GM18868 (cell line): ENCODE measurements around the gene DOK6.

Source experiments
- ATAC-seq: cut with Tn5 transposase; IDR thresholded peaks from one replicate; pipeline ENCODE4 v1.9.1; 2021; ENCODE audit warnings: mild to moderate bottlenecking, moderate library complexity; ENCODE audit not compliant: unreplicated experiment

The DOK6 gene

GRCh38 chr18:69531973-69532372 lies 131.3 kb downstream of the DOK6 start:
- ATAC-seq, result no peak

GRCh38 chr18:69537183-69537582 lies 136.5 kb downstream of the DOK6 start:
- ATAC-seq, result no peak

GRCh38 chr18:69538849-69539248 lies 138.2 kb downstream of the DOK6 start:
- no peak for ATAC-seq

- no peak for ATAC-seq
Measured at GRCh38 chr18:69539404-69539803, 138.7 kb downstream of the DOK6 start.

GRCh38 chr18:69556228-69556627 lies 155.5 kb downstream of the DOK6 start:
- no peak for ATAC-seq

- ATAC-seq, result no peak
Measured at GRCh38 chr18:69557282-69557681, 156.6 kb downstream of the DOK6 start.

GRCh38 chr18:69558052-69558451 lies 157.4 kb downstream of the DOK6 start:
- no peak for ATAC-seq

GRCh38 chr18:69559604-69560003 lies 158.9 kb downstream of the DOK6 start:
- ATAC-seq, result no peak

- ATAC-seq, result no peak
Measured at GRCh38 chr18:69564602-69565001, 163.9 kb downstream of the DOK6 start.

GRCh38 chr18:69567813-69568488 lies 167.3 kb downstream of the DOK6 start:
- no peak for ATAC-seq

- no peak for ATAC-seq
Measured at GRCh38 chr18:69569133-69569532, 168.4 kb downstream of the DOK6 start.

GRCh38 chr18:69574401-69574800 lies 173.7 kb downstream of the DOK6 start:
- no peak for ATAC-seq

- ATAC-seq, result peak; percentile 92
Measured at GRCh38 chr18:69580107-69580506, 179.4 kb downstream of the DOK6 start.

- no peak for ATAC-seq
Measured at GRCh38 chr18:69584429-69584828, 183.7 kb downstream of the DOK6 start.

GRCh38 chr18:69585696-69586095 lies 185.0 kb downstream of the DOK6 start:
- no peak for ATAC-seq

GRCh38 chr18:69586537-69586936 lies 185.8 kb downstream of the DOK6 start:
- ATAC-seq, result no peak

GRCh38 chr18:69588301-69588700 lies 187.6 kb downstream of the DOK6 start:
- no peak for ATAC-seq

- no peak for ATAC-seq
Measured at GRCh38 chr18:69590150-69590549, 189.5 kb downstream of the DOK6 start.

GRCh38 chr18:69596345-69596744 lies 195.7 kb downstream of the DOK6 start:
- ATAC-seq, result no peak

- no peak for ATAC-seq
Measured at GRCh38 chr18:69597561-69597960, 196.9 kb downstream of the DOK6 start.

GRCh38 chr18:69599377-69599776 lies 198.7 kb downstream of the DOK6 start:
- no peak for ATAC-seq

- ATAC-seq, result no peak
Measured at GRCh38 chr18:69612242-69612641, 211.6 kb downstream of the DOK6 start.

GRCh38 chr18:69616114-69616513 lies 215.4 kb downstream of the DOK6 start:
- no peak for ATAC-seq
